ENCODE measurements around the gene HS3ST3A1. TPM values are rescaled to one million over a fixed set of nuclear protein-coding genes. Genes with fewer than 3 reads are reported as not detected.
"Not testable (repeated sequence)": the region's sequence is repeated elsewhere in the genome, so short reads cannot be mapped to it uniquely, and the experiment has no call there.

Gene HS3ST3A1
- total RNA-seq, 2 donors from 2014 or later: not detected

GRCh38 chr17:13557077-13557476, 44.7 kb downstream of the HS3ST3A1 start:
- Histone ChIP-seq H3K9me3 (no peaks in the 10 kb centered on the region), H3K27me3 (no peaks in the 10 kb centered on the region), H3K4me3 (no peak overlapping the region), H3K36me3 (replicated peaks in 1 of 2; ENCODE audit: insufficient read depth in 1 of 2, low read depth in 2 of 2) (no peaks in the 10 kb centered on the region), H3K4me1 (no peaks in the 10 kb centered on the region), H3K27ac (no peak overlapping the region)
- no peak for ATAC-seq
- TF ChIP-seq CTCF (IDR thresholded peaks at IDR 0.05): no peak
- TF ChIP-seq POLR2A (IDR thresholded peaks at IDR 0.05): no peak
- intact Hi-C loops (cut with DNase I): no loop called here
- no peak for DNase-seq
- WGBS, 2 donors: 90 to 91% methylated on average over 6 of the region's 6 CpGs

GRCh38 chr17:13554231-13554630, 47.5 kb downstream of the HS3ST3A1 start:
- no peaks in the 10 kb centered on the region for H3K9me3 ChIP-seq
- no peaks in the 10 kb centered on the region for H3K36me3 ChIP-seq (replicated peaks in 1 of 2; ENCODE audit: insufficient read depth in 1 of 2, low read depth in 2 of 2)
- no peaks in the 10 kb centered on the region for H3K4me1 ChIP-seq
- DNase-seq: no peak
- H3K4me3 ChIP-seq: no peak overlapping the region
- intact Hi-C loops (cut with DNase I): no loop called here
- no peak overlapping the region for H3K27ac ChIP-seq
- TF ChIP-seq CTCF (IDR thresholded peaks at IDR 0.05): no peak
- no peak for TF ChIP-seq POLR2A (IDR thresholded peaks at IDR 0.05)
- no peaks in the 10 kb centered on the region for H3K27me3 ChIP-seq
- ATAC-seq: no peak
- 85 to 87% methylated on average over 5 of the region's 5 CpGs for WGBS, 2 donors

- no peaks in the 10 kb centered on the region for H3K4me1 ChIP-seq
- DNase-seq (no peak), ATAC-seq (no peak)
- no peak overlapping the region for H3K4me3 ChIP-seq
- intact Hi-C loops (cut with DNase I): no loop called here
- no peaks in the 10 kb centered on the region for H3K9me3 ChIP-seq
- TF ChIP-seq CTCF (IDR thresholded peaks at IDR 0.05) (no peak), POLR2A (IDR thresholded peaks at IDR 0.05) (no peak)
- no peaks in the 10 kb centered on the region for H3K27me3 ChIP-seq
- 73 to 76% methylated on average over 6 of the region's 6 CpGs for WGBS, 2 donors
- H3K27ac ChIP-seq: no peak overlapping the region
- H3K36me3 ChIP-seq (replicated peaks in 1 of 2; ENCODE audit: insufficient read depth in 1 of 2, low read depth in 2 of 2): no peaks in the 10 kb centered on the region
Measured at GRCh38 chr17:13550291-13550690, 51.4 kb downstream of the HS3ST3A1 start.

- H3K9me3 ChIP-seq; H3K36me3 ChIP-seq (replicated peaks in 1 of 2; ENCODE audit: insufficient read depth in 1 of 2, low read depth in 2 of 2); H3K4me1 ChIP-seq; H3K4me3 ChIP-seq; H3K27me3 ChIP-seq; ATAC-seq; H3K27ac ChIP-seq; intact Hi-C loops (cut with DNase I); DNase-seq: not testable (repeated sequence)
- 74 to 80% methylated on average over 6 of the region's 6 CpGs for WGBS, 2 donors
Measured at GRCh38 chr17:13548576-13548975, 53.2 kb downstream of the HS3ST3A1 start.

- Histone ChIP-seq H3K9me3 (no peaks in the 10 kb centered on the region), H3K27me3 (no peaks in the 10 kb centered on the region), H3K4me3 (no peak overlapping the region), H3K27ac (no peak overlapping the region), H3K4me1 (no peaks in the 10 kb centered on the region), H3K36me3 (replicated peaks in 1 of 2; ENCODE audit: insufficient read depth in 1 of 2, low read depth in 2 of 2) (no peaks in the 10 kb centered on the region)
- TF ChIP-seq POLR2A (IDR thresholded peaks at IDR 0.05) (no peak), CTCF (IDR thresholded peaks at IDR 0.05) (no peak)
- whole genome bisulfite sequencing, 2 donors: 64 to 66% methylated on average over 2 of the region's 2 CpGs
- intact Hi-C loops (cut with DNase I): no loop called here
- no peak for ATAC-seq
- no peak for DNase-seq
Measured at GRCh38 chr17:13546851-13547250, 54.9 kb downstream of the HS3ST3A1 start.

Measured in body of pancreas (tissue), 4 donors.